CD14-positive monocyte (primary cell): Measurements from ENCODE around the gene SCMH1. TPM values are rescaled to one million over a fixed set of nuclear protein-coding genes. Genes with fewer than 3 reads are reported as not detected.
A peak's percentile ranks its signal among the peaks of the same experiment; 100 is the strongest.

Source experiments
- DNase-seq, 3 donors: peaks; one replicate each; pipeline ENCODE4 v3.0.0-alpha.2; 2011 to 2022
- H2AFZ ChIP-seq: 2 replicates; pipeline ENCODE4 v1.6.0; 2012; ENCODE audit warnings: mild to moderate bottlenecking, low read depth, low read length, inconsistent platforms; ENCODE audit not compliant: insufficient read depth, poor library complexity, severe bottlenecking
- H3K27ac ChIP-seq, 2 donors: 1 replicate in 1 of 2; 2 replicates in 1 of 2; pipeline ENCODE4 v1.5.1; 2012 to 2013; ENCODE audit warnings: low read length in 2 of 2, control low read depth in 1 of 2, inconsistent platforms in 1 of 2, low read depth in 1 of 2, mild to moderate bottlenecking in 1 of 2
- H3K27me3 ChIP-seq, 2 donors: one replicate each; pipeline versions ENCODE4 v1.6.0 to v1.6.1; 2011 to 2013; ENCODE audit warnings: low read length in 2 of 2; ENCODE audit not compliant: control insufficient read depth in 2 of 2, insufficient read depth in 2 of 2
- H3K36me3 ChIP-seq, 2 donors: replicated peaks in 1 of 2; 1 replicate in 1 of 2; 2 replicates in 1 of 2; pipeline versions ENCODE4 v1.5.1 to v1.6.1; 2012 to 2013; ENCODE audit warnings: low read length in 2 of 2, control low read depth in 1 of 2, inconsistent platforms in 1 of 2, mild to moderate bottlenecking in 1 of 2; ENCODE audit not compliant: insufficient read depth in 2 of 2, control insufficient read depth in 1 of 2
- H3K4me1 ChIP-seq, 2 donors: 1 replicate in 1 of 2; 2 replicates in 1 of 2; pipeline versions ENCODE4 v1.5.1 to v1.6.1; 2012 to 2013; ENCODE audit warnings: low read length in 2 of 2, control low read depth in 1 of 2, inconsistent platforms in 1 of 2, mild to moderate bottlenecking in 1 of 2, moderate library complexity in 1 of 2; ENCODE audit not compliant: insufficient read depth in 2 of 2, control insufficient read depth in 1 of 2
- H3K4me2 ChIP-seq: replicated peaks from 2 replicates; pipeline ENCODE3; 2012; ENCODE audit warnings: low read length, moderate library complexity, mild to moderate bottlenecking; ENCODE audit not compliant: poor library complexity, severe bottlenecking; ENCODE audit errors: extremely low read depth
- H3K4me3 ChIP-seq, 3 experiments: fragments of 200-600 bp in 1 of 3; sonication (generic) in 1 of 3; replicated peaks in 1 of 3; 1 replicate in 2 of 3; 2 replicates in 1 of 3; pipeline ENCODE4 v1.5.1; 2011 to 2013; ENCODE audit warnings: low read length in 3 of 3, mild to moderate bottlenecking in 3 of 3, control low read depth in 2 of 3, low read depth in 2 of 3, inconsistent platforms in 1 of 3, moderate library complexity in 1 of 3
- H3K79me2 ChIP-seq: 2 replicates; pipeline ENCODE4 v1.6.0; 2012; ENCODE audit warnings: mild to moderate bottlenecking, control low read depth, inconsistent platforms, low read length, moderate library complexity; ENCODE audit not compliant: insufficient read depth
- H3K9ac ChIP-seq: 2 replicates; pipeline ENCODE4 v1.6.0; 2017; ENCODE audit warnings: low read length, mild to moderate bottlenecking; ENCODE audit not compliant: insufficient read depth, poor library complexity, severe bottlenecking
- H3K9me3 ChIP-seq, 2 donors: replicated peaks in 1 of 2; 1 replicate in 1 of 2; 2 replicates in 1 of 2; pipeline versions ENCODE4 v1.5.1 to v1.6.1; 2012 to 2013; ENCODE audit warnings: low read length in 2 of 2, control low read depth in 1 of 2; ENCODE audit not compliant: control insufficient read depth in 1 of 2, insufficient read depth in 1 of 2
- H4K20me1 ChIP-seq: 2 replicates; pipeline ENCODE4 v1.6.0; 2012; ENCODE audit warnings: mild to moderate bottlenecking, low read length, control low read depth, moderate library complexity; ENCODE audit not compliant: insufficient read depth
- H3K27ac Mint-ChIP-seq, 7 donors: one replicate each; pipeline ENCODE4 v1.8.0; 2020; ENCODE audit warnings: mild to moderate bottlenecking in 7 of 7, mixed read lengths in 7 of 7, moderate library complexity in 6 of 7, inconsistent platforms in 2 of 7
- H3K27me3 Mint-ChIP-seq, 3 donors: one replicate each; pipeline ENCODE4 v1.8.0; 2021 to 2022; ENCODE audit warnings: low read depth in 3 of 3, mild to moderate bottlenecking in 3 of 3, mixed read lengths in 3 of 3, moderate library complexity in 3 of 3, inconsistent platforms in 1 of 3
- H3K36me3 Mint-ChIP-seq, 2 donors: one replicate each; pipeline ENCODE4 v1.8.0; 2020; ENCODE audit warnings: mixed read lengths in 2 of 2, inconsistent platforms in 1 of 2, mild to moderate bottlenecking in 1 of 2
- H3K4me1 Mint-ChIP-seq: one replicate; pipeline ENCODE4 v1.8.0; 2020; ENCODE audit warnings: mild to moderate bottlenecking, mixed read lengths
- H3K4me3 Mint-ChIP-seq, 2 donors: one replicate each; pipeline ENCODE4 v1.8.0; 2020; ENCODE audit warnings: mild to moderate bottlenecking in 2 of 2, mixed read lengths in 2 of 2, moderate library complexity in 1 of 2
- H3K9me3 Mint-ChIP-seq, 7 donors: one replicate each; pipeline ENCODE4 v1.8.0; 2020 to 2022; ENCODE audit warnings: mixed read lengths in 7 of 7, mild to moderate bottlenecking in 6 of 7, moderate library complexity in 6 of 7, inconsistent platforms in 2 of 7
- CTCF ChIP-seq: fragments of 200-600 bp; IDR thresholded peaks from one replicate; pipeline ENCODE4 v1.8.0; 2022; ENCODE audit warnings: antibody characterized with exemption, mild to moderate bottlenecking
- WGBS: methylation state at CpG from one replicate; pipeline ENCODE4 v1.1.5; 2013; ENCODE audit warnings: missing lambda C conversion rate; ENCODE audit not compliant: insufficient coverage; 5-methylcytosine and 5-hydroxymethylcytosine counted together
- intact Hi-C, 2 donors: fragments of 100-400 bp; cut with micrococcal nuclease; formaldehyde crosslinking; loops; one replicate each; pipeline versions ENCODE4 v1.15.0 to v1.15.1; 2023
- polyA plus RNA-seq, 3 donors: library from polyadenylated mRNA; depleted of rRNA in 1 of 3; unstranded in 2 of 3; stranded (reverse) in 1 of 3; fragments of 300-500 nt in 2 of 3; fragments of >200 nt in 1 of 3; fragmentation: Illumina TruSeq in 2 of 3; gene quantifications; 1 replicate in 2 of 3; 2 replicates in 1 of 3; pipeline ENCODE4 v1.2.3, GENCODE V29; 2012 to 2021

The SCMH1 gene
- polyA plus RNA-seq, 3 donors: 0.66 to 12.7 (median 0.74) TPM

- H3K4me2 ChIP-seq: peak overlapping the region; percentile 58
- no peaks in the 10 kb centered on the region for H3K9me3 ChIP-seq
- Mint-ChIP-seq H3K9me3 (no peaks in the 10 kb centered on the region), H3K27me3 (peaks cover 0 to 1% (median 0%) of the 10 kb centered on the region in 3 donors), H3K4me1 (peaks cover 20% of the 10 kb centered on the region), H3K36me3 (peaks cover 10 to 17% of the 10 kb centered on the region in 2 donors), H3K27ac (peak overlapping the region; percentile 77 to 89 (median 83)), H3K4me3 (peak overlapping the region; percentile 53 to 81)
- intact Hi-C loops: no loop called here
- no peak for TF ChIP-seq CTCF
- peak overlapping the region in 2 of 3 experiments; percentile 16 to 41 for H3K4me3 ChIP-seq
- no peaks in the 10 kb centered on the region for H3K27me3 ChIP-seq
- H3K36me3 ChIP-seq: peaks cover 0 to 10% of the 10 kb centered on the region in 2 donors
- H3K79me2 ChIP-seq: no peaks in the 10 kb centered on the region
- H2AFZ ChIP-seq: no peak overlapping the region
- WGBS: 31% methylated on average over 2 of the region's 4 CpGs
- peak overlapping the region in 1 of 2 donors; percentile 63 for H3K27ac ChIP-seq
- peaks cover 19 to 23% of the 10 kb centered on the region in 2 donors for H3K4me1 ChIP-seq
- peak; percentile 37 to 60 (median 51) for DNase-seq
- no peaks in the 10 kb centered on the region for H4K20me1 ChIP-seq
- H3K9ac ChIP-seq: no peak overlapping the region
These were observed 132.6 kb downstream of the SCMH1 start for GRCh38 chr1:41109310-41110197.

- H3K27me3 Mint-ChIP-seq: no peaks in the 10 kb centered on the region
- TF ChIP-seq CTCF: no peak
These were observed 133.3 kb downstream of the SCMH1 start for GRCh38 chr1:41108696-41109275.

More at GRCh38 chr1:41108696-41109275, 133.3 kb downstream of the SCMH1 start:
- Mint-ChIP-seq H3K4me3 (no peak overlapping the region), H3K27ac (peak overlapping the region; percentile 77 to 89 (median 83)), H3K4me1 (peaks cover 27% of the 10 kb centered on the region), H3K36me3 (peaks cover 5 to 14% of the 10 kb centered on the region in 2 donors), H3K9me3 (no peaks in the 10 kb centered on the region)
- Histone ChIP-seq H3K4me3 (peak overlapping the region in 1 of 3 experiments; percentile 41), H4K20me1 (no peaks in the 10 kb centered on the region), H3K79me2 (no peaks in the 10 kb centered on the region), H3K4me1 (peaks cover 24 to 29% of the 10 kb centered on the region in 2 donors), H3K9ac (no peak overlapping the region), H3K27ac (peak overlapping the region in 1 of 2 donors; percentile 63), H3K4me2 (peak overlapping the region; percentile 58), H3K9me3 (no peaks in the 10 kb centered on the region), H3K27me3 (no peaks in the 10 kb centered on the region), H2AFZ (peak overlapping the region; percentile 10), H3K36me3 (peaks cover 0 to 10% of the 10 kb centered on the region in 2 donors)
- intact Hi-C loops: no loop called here
- WGBS: no CpG with 5 or more reads among the region's 1 CpG
- DNase-seq: peak in 1 of 3 donors; percentile 23
